H1 (cell line): Measurements from ENCODE around the gene CYGB. TPM values are rescaled to one million over a fixed set of nuclear protein-coding genes. Genes with fewer than 3 reads are reported as not detected.

Experiments used
- RAD21 ChIP-seq, 2 experiments: IDR thresholded peaks in 1 of 2; conservative IDR thresholded peaks in 1 of 2; 2 replicates each; pipeline ENCODE4 v1.6.1; 2011; ENCODE audit warnings: low read depth in 2 of 2, low read length in 2 of 2, improper control_type of control experiment in 1 of 2, inconsistent platforms in 1 of 2, mild to moderate bottlenecking in 1 of 2, moderate library complexity in 1 of 2
- polyA plus RNA-seq, 7 experiments: library from polyadenylated mRNA; depleted of rRNA in 3 of 7; stranded (reverse) in 5 of 7; unstranded in 2 of 7; fragments of >200 nt in 5 of 7; fragments of 200-250 nt in 2 of 7; gene quantifications; 1 replicate in 5 of 7; 2 replicates in 1 of 7; 4 replicates in 1 of 7; pipeline versions ENCODE4 v1.2.1 to v1.2.3, GENCODE V29; 2011 to 2013; ENCODE audit warnings: missing spikeins in 2 of 7, mixed read lengths in 2 of 7
- total RNA-seq: library from RNA; stranded (reverse); fragmentation: NEBNext Ultra II Directional; extraction: Animal tissue kit (Norgen Biotek cat#: 25700); gene quantifications from 2 replicates; pipeline ENCODE4 v1.2.1, GENCODE V29; 2021
- TF ChIP-seq, protein P1 (sequence below): IDR thresholded peaks from 2 replicates; pipeline ENCODE4 v1.6.1; 2012; ENCODE audit warnings: low read length, inconsistent platforms

Gene CYGB
- total and polyA plus RNA-seq, 2 of the 8 experiments (the other 6 are each of a cell fraction or from before 2014, with no cell fraction given): 2.7 to 3.7 TPM

DNA sequence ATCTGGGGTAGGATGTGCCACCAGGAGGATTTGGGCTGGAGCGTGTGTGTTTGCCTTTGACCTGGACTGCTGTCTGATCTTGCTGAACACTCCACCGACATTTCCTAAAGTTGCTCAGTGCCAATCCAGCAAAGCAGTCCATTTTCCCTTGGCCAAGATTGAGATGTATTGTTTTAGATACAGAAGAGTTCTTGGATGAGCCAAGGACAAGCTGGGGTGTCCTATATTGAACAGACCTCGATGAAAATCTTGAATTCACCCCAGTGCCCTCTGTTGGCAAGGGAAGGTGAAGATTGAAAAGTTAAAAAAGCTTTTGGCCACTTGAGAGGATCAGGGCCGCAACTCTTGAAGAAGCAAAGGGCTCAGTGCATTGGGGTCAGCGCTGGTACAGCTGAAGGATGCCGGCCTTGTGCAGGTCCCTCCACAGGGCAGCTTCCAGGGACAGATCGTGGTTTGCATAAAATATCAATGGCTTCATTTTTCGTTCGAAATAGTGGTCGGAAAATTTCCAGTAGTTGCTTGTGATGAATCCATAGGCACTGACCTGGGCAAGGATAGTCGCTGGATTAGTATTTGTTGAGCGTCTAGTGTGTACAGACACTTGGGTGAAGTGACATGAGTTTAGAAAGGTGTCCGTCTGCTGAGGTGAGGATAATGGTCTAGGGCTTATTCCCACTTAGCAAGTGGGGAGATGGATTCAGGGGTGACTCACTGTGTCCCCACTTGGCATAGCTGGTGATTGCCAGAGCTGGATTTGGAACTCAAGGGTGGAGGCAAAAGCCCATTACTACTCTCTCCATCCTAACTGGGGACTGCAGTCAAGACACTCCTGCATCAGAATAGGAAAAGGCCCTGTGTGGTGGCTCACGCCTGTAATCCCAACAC is 28.5 kb upstream of the CYGB start (continued):
- TF ChIP-seq RAD21 (IDR thresholded peaks at IDR 0.05 in 1 of 2, conservative IDR thresholded peaks at IDR 0.05 in 1 of 2; ENCODE audit: low read depth in 2 of 2, low read length in 2 of 2): peak in 1 of 2 experiments; percentile 17; a peak in 2 of 4 replicates
- TF ChIP-seq, protein P1, sequence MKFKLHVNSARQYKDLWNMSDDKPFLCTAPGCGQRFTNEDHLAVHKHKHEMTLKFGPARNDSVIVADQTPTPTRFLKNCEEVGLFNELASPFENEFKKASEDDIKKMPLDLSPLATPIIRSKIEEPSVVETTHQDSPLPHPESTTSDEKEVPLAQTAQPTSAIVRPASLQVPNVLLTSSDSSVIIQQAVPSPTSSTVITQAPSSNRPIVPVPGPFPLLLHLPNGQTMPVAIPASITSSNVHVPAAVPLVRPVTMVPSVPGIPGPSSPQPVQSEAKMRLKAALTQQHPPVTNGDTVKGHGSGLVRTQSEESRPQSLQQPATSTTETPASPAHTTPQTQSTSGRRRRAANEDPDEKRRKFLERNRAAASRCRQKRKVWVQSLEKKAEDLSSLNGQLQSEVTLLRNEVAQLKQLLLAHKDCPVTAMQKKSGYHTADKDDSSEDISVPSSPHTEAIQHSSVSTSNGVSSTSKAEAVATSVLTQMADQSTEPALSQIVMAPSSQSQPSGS: no peak
- TF ChIP-seq, all 59 proteins: peak for 4
